Measurements from ENCODE around the gene FAM181B. TPM values are rescaled to one million over a fixed set of nuclear protein-coding genes. Genes with fewer than 3 reads are reported as not detected.

The FAM181B gene
- total RNA-seq, 1 experiment from 2014 or later: not detected

DNA sequence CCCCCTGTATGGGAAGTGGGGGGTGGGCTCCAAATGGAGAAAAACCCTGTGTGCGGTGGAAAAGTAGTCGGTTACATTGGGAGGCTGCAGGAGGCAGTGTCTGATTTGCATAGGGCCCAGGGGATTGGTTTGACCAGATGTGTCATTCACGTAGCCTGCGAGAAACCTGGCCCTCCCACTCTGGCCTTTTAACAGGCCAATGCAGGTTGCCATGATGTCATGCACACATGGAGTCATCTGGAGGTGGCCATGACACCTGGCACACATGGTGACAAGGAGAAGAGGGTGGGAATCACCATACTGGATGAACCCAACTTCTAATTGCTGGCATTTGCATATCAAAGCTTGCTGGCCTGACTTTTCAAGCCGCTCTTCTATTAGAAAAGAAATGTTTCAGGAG lies 50.6 kb downstream of the FAM181B start:
- DNase-seq (ENCODE audit: low spot score): no peak

DNA sequence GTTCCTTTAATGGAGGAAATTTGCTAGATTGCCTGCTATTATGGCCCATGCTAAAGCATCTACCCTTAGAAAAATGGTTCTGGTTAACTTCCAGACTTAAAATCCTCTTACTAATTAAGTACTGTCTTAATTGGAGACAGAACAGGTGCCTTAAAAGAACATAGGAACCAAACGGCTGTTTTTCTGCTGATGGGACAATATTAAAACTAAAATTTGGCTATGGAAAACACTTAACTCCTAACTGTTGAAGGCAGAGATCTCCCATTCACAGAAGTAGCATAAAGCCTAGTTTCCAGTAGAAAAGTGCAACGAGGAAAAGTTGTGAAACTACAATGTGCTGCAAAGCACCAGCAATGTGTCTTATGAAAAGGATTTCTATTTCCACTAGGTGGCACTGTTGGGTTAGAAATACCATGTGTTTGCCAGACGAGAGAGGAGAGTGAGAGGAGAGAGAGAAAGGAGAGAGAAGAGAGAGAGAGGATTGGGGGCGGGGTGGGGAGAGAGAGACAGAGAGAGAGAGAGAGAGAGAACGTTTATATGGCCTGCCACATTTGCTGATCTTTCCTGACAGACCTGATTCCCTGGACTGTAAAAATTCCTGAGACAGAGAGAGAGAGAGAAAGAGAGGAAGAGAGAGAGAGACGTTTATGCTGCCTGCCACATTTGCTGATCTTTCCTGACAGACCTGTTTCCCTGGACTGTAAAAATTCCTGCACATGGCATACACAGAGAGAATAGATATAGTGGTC lies 51.5 kb downstream of the FAM181B start:
- DNase-seq (ENCODE audit: low spot score): peak; percentile 79

DNA sequence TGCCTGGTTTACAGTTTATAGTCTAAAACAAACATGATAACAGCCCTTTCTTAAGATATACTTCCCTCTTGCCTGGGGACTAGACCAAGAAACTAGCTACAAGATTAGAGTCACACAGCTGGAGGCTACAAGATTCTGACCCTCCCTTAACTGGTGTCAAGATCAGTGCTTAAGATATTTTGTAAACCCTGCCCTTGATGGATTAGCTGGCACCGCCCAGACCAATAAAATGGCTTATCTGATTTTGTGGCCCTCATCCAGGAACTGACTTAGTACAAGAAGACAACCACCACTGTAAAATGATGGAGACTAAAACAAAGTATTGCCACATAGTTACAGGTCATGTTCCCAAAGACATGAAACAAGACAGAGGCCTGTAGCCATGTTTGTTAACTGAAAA lies 53.4 kb downstream of the FAM181B start:
- DNase-seq (ENCODE audit: low spot score): peak; percentile 91

Other genes with a start within 250 kb of the FAM181B start
- gene PRCP, start 166.6 kb upstream of the FAM181B start, total RNA-seq (2014; rRNA removed; shearing (Covaris generic)): 80.0 and 91.7 TPM in 2 replicates
- 12.2 and 18.7 TPM in 2 replicates for gene DDIAS, start 167.9 kb upstream of the FAM181B start, total RNA-seq (2014; rRNA removed; shearing (Covaris generic))